NCI-H2227 treated with DMSO at 0.1 percent for 48 hours (cell line): Measurements from ENCODE around the gene CACNA2D3.
"Not testable (repeated sequence)": the region's sequence is repeated elsewhere in the genome, so short reads cannot be mapped to it uniquely, and the experiment has no call there.

ENCODE experiments used
- DNase-seq: peaks from one replicate; lab custom pipeline; 2025; lab: John Stamatoyannopoulos, UW

The CACNA2D3 gene

GRCh38 chr3:54631516-54632325 lies 509.4 kb downstream of the CACNA2D3 start:
- no peak for DNase-seq

GRCh38 chr3:54632326-54632665 lies 509.9 kb downstream of the CACNA2D3 start:
- no peak for DNase-seq

- no peak for DNase-seq
Observed at GRCh38 chr3:54632834-54633233, 510.5 kb downstream of the CACNA2D3 start.

DNA sequence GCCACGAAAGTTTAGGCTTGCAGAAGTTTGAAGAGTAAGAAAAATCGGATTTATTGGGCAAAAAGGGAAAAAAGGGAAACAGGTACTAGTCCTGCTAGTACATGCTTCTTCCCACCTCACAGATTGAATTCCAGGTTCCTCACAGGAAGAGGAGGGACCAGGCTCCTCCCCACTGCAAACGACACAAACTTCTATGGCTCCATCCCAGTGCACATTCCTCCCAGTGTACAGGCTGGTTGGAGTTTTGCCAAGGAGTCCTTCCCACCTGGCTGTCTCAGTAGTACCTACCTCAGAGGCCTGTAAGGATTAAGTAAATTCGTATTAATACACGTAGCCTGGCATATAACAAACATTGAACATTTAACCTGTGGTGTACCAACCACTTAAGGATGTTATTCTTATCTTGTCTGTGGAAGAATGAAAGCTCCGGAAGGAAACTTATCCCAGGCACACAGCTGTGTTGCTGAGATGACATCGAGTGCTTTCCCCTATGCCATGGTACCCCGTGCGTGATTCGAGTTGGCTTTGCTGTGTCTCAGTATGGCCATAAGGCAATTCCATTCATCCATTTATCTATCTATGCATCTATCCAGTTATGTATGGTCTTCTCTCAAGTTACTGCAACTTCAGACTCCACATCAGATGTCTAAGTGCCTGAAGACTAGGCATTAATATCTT lies 511.2 kb downstream of the CACNA2D3 start:
- no peak for DNase-seq

DNA sequence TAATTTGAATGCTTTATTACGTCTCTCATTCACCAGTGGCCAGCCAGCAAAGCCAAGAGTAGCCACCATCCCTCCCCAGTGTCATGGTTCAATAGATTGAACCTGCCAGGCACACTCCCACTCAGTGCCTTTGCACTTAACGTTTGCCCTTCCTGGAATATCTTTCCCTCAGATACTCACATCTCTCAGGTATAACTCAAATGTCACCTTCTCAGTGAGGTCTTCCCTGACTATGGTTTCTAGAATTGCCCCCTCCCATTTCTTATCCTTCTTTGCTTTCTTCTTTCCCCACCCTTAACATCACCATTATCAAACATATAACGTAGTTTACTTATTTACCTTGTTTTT lies 511.7 kb downstream of the CACNA2D3 start:
- no peak for DNase-seq

DNA sequence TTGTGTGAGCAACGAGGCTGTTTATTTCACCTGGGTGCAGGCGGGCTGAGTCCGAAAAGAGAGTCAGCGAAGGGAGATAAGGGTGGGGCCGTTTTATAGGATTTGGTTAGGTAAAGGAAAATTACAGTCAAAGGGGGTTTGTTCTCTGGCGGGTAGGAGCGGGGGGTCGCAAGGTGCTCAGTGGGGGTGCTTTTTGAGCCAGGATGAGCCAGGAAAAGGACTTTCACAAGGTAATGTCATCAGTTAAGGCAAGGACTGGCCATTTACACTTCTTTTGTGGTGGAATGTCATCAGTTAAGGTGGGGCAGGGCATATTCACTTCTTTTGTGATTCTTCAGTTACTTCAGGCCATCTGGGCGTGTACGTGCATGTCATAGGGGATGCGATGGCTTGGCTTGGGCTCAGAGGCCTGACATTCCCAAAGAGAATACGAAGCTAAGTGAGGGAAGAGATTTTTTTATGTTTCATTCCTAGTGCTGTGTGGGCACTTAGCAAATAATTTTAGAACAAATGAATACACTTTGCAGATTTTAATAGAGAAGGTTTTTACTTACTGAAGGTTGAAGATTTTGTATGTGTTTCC lies 517.5 kb downstream of the CACNA2D3 start:
- not testable (repeated sequence) for DNase-seq

DNA sequence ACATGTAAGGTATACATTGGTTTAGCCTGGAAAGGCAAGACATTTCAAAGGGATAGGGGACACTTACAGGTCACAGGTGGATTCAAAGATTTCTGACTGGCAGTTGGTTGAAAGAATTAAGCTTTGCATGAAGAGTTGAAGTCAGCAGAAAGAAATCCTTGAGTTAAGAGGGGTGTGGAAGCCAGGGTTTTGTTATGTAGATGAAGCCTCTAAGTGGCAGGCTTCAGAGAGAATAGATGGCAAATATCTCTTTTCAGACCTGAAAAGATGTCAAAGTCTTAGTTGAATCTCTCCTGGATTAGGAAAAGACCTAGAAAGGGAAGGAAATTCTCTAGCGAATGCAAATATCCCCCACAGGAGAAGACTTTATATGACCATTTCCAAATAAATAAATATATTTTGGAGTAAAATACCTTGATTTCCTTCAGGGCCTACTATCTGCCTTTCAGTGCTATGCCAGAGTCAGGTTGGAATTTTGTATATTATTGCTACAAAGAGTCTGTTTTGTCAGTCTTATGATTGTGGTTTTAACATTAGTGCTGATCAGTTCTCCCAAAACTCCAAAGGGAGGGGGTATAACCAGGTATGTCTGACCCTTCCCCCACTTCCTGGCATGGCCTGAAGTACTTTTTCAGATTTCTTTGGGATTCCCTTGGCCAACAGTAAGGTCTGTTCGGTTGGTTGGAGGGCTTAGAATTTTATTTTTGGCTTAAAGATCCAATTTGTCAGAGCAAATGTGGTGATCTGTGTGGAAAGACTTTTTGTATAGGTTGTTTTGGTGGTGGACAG lies 519.1 kb downstream of the CACNA2D3 start:
- no peak for DNase-seq

- no peak for DNase-seq
Observed at GRCh38 chr3:54642147-54642546, 519.8 kb downstream of the CACNA2D3 start.

- DNase-seq: no peak
Observed at GRCh38 chr3:54647721-54648120, 525.4 kb downstream of the CACNA2D3 start.

DNA sequence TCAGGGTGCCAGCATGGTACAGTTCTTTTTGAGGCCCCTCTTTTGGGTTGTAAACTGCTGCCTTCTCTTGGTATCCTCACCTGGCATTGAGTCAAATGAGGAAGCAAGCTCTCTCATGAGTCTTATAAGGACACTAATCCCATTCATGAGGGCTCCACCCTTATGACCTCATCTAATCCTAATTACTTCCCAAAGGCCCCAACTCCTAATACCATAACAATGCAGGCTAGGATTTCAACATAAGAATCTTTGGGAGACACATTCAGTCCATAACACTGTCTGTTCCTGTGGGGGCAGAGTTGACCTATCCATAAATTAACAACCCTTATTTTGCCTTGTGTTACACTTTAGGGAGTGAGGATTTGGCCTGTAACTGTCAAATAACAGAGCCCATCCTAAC lies 527.2 kb downstream of the CACNA2D3 start:
- DNase-seq: no peak

GRCh38 chr3:54653456-54654195 lies 531.3 kb downstream of the CACNA2D3 start:
- DNase-seq: no peak

- DNase-seq: no peak
Observed at GRCh38 chr3:54654776-54655175, 532.4 kb downstream of the CACNA2D3 start.

GRCh38 chr3:54659347-54659746 lies 537.0 kb downstream of the CACNA2D3 start:
- no peak for DNase-seq

- no peak for DNase-seq
Observed at GRCh38 chr3:54660714-54661132, 538.4 kb downstream of the CACNA2D3 start.

DNA sequence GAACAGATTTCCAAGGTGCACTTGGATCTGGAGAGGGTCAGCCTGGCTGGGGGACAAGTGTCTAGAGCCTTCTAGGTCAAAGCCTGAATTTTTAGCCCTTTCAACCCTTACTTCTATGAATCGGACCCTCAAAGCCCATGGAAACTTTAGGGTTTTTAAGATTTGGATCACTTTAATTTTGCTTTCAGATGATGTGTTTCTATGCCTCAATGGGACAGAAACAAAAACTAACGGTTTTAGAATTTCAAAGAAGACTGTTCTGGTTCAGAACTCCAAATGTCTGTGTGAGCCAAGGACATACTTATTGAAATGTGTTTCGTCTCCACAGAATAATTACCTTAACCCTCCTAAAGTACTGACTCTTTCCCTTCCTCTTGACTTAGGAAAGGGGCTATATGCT lies 538.8 kb downstream of the CACNA2D3 start:
- no peak for DNase-seq

GRCh38 chr3:54663501-54664011 lies 541.2 kb downstream of the CACNA2D3 start:
- DNase-seq: no peak

GRCh38 chr3:54665016-54665600 lies 542.8 kb downstream of the CACNA2D3 start:
- no peak for DNase-seq

- DNase-seq: peak; percentile 32
Observed at GRCh38 chr3:54668236-54668635, 545.9 kb downstream of the CACNA2D3 start.

- DNase-seq: peak; percentile 80
Observed at GRCh38 chr3:54670201-54671000, 548.0 kb downstream of the CACNA2D3 start.

GRCh38 chr3:54671511-54671910 lies 549.2 kb downstream of the CACNA2D3 start:
- no peak for DNase-seq
